T1000 (cell line): Measurements from ENCODE around the gene MRM3.
A peak's percentile ranks its signal among the peaks of the same experiment; 100 is the strongest.
"Not testable (repeated sequence)": the region's sequence is repeated elsewhere in the genome, so short reads cannot be mapped to it uniquely, and the experiment has no call there.

ENCODE experiments used
- DNase-seq: peaks from one replicate; lab custom pipeline; 2025; ENCODE audit warnings: mixed read lengths; lab: John Stamatoyannopoulos, UW

The MRM3 gene

GRCh38 chr17:755319-755961 lies 26.7 kb upstream of the MRM3 start:
- not testable (repeated sequence) for DNase-seq

GRCh38 chr17:756010-756567 lies 26.1 kb upstream of the MRM3 start:
- DNase-seq: not testable (repeated sequence)

GRCh38 chr17:759964-760363 lies 22.2 kb upstream of the MRM3 start:
- no peak for DNase-seq

GRCh38 chr17:760371-760770 lies 21.8 kb upstream of the MRM3 start:
- no peak for DNase-seq

GRCh38 chr17:767076-767475 lies 15.1 kb upstream of the MRM3 start:
- DNase-seq: no peak

GRCh38 chr17:773016-773415 lies 9.1 kb upstream of the MRM3 start:
- DNase-seq: no peak

GRCh38 chr17:773467-774312 lies 8.5 kb upstream of the MRM3 start:
- no peak for DNase-seq

- no peak for DNase-seq
Measured at GRCh38 chr17:774313-774584, 7.9 kb upstream of the MRM3 start.

- DNase-seq: no peak
Measured at GRCh38 chr17:778096-778495, 4.1 kb upstream of the MRM3 start.

- DNase-seq: no peak
Measured at GRCh38 chr17:784143-784542, 2.0 kb downstream of the MRM3 start.

GRCh38 chr17:785901-786300 lies 3.7 kb downstream of the MRM3 start:
- not testable (repeated sequence) for DNase-seq

GRCh38 chr17:787641-788221 lies 5.6 kb downstream of the MRM3 start:
- no peak for DNase-seq

- DNase-seq: no peak
Measured at GRCh38 chr17:788551-788950, 6.4 kb downstream of the MRM3 start.

- DNase-seq: no peak
Measured at GRCh38 chr17:789160-789840, 7.1 kb downstream of the MRM3 start.

GRCh38 chr17:789931-790873 lies 8.0 kb downstream of the MRM3 start:
- not testable (repeated sequence) for DNase-seq

- not testable (repeated sequence) for DNase-seq
Measured at GRCh38 chr17:790874-791247, 8.7 kb downstream of the MRM3 start.

- DNase-seq: no peak
Measured at GRCh38 chr17:791829-792228, 9.7 kb downstream of the MRM3 start.

- DNase-seq: no peak
Measured at GRCh38 chr17:792277-792676, 10.1 kb downstream of the MRM3 start.

GRCh38 chr17:794876-795275 lies 12.7 kb downstream of the MRM3 start:
- peak; percentile 27 for DNase-seq

- DNase-seq: no peak
Measured at GRCh38 chr17:795276-795675, 13.1 kb downstream of the MRM3 start.

GRCh38 chr17:795721-796120 lies 13.6 kb downstream of the MRM3 start:
- DNase-seq: no peak
